HEK293T (cell line): Measurements from ENCODE around the gene CHIT1.

Experiments
- ARNT ChIP-seq: fragments of 450-650 bp; IDR thresholded peaks from 2 replicates; pipeline ENCODE4 v1.6.1; 2017; ENCODE audit warnings: mild to moderate bottlenecking
- BHLHE40 ChIP-seq: fragments of 450-650 bp; IDR thresholded peaks from 2 replicates; pipeline ENCODE4 v1.6.1; 2016; ENCODE audit warnings: mild to moderate bottlenecking, moderate library complexity, borderline replicate concordance
- ELF4 ChIP-seq: fragments of 450-650 bp; IDR thresholded peaks from 2 replicates; pipeline ENCODE4 v1.6.1; 2017; ENCODE audit warnings: antibody characterized with exemption
- FOXA1 ChIP-seq: fragments of 450-650 bp; IDR thresholded peaks from 2 replicates; pipeline ENCODE4 v1.6.1; 2016; ENCODE audit warnings: mild to moderate bottlenecking
- FOXK2 ChIP-seq: fragments of 450-650 bp; IDR thresholded peaks from 2 replicates; pipeline ENCODE4 v1.6.1; 2016; ENCODE audit warnings: mild to moderate bottlenecking
- FOXM1 ChIP-seq: fragments of 450-650 bp; IDR thresholded peaks from 2 replicates; pipeline ENCODE4 v1.6.1; 2017; ENCODE audit warnings: mild to moderate bottlenecking, borderline replicate concordance
- HDGF ChIP-seq: fragments of 450-650 bp; IDR thresholded peaks from 2 replicates; pipeline ENCODE4 v1.6.1; 2017; ENCODE audit warnings: antibody characterized with exemption, borderline replicate concordance
- L3MBTL2 ChIP-seq: fragments of 450-650 bp; conservative IDR thresholded peaks from 2 replicates; pipeline ENCODE4 v1.6.1; 2016; ENCODE audit warnings: mild to moderate bottlenecking
- NFRKB ChIP-seq: fragments of 450-650 bp; IDR thresholded peaks from 2 replicates; pipeline ENCODE4 v1.6.1; 2016; ENCODE audit warnings: mild to moderate bottlenecking, moderate library complexity
- SP1 ChIP-seq: fragments of 450-650 bp; IDR thresholded peaks from 2 replicates; pipeline ENCODE4 v1.6.1; 2017
- SUZ12 ChIP-seq: fragments of 450-650 bp; IDR thresholded peaks from 2 replicates; pipeline ENCODE4 v1.6.1; 2016; ENCODE audit warnings: mild to moderate bottlenecking
- TARDBP ChIP-seq: fragments of 450-650 bp; IDR thresholded peaks from 2 replicates; pipeline ENCODE4 v1.6.1; 2016
- TF ChIP-seq, protein P1 (sequence below): fragments of 450-650 bp; IDR thresholded peaks from 2 replicates; pipeline ENCODE4 v1.6.1; 2016

DNA sequence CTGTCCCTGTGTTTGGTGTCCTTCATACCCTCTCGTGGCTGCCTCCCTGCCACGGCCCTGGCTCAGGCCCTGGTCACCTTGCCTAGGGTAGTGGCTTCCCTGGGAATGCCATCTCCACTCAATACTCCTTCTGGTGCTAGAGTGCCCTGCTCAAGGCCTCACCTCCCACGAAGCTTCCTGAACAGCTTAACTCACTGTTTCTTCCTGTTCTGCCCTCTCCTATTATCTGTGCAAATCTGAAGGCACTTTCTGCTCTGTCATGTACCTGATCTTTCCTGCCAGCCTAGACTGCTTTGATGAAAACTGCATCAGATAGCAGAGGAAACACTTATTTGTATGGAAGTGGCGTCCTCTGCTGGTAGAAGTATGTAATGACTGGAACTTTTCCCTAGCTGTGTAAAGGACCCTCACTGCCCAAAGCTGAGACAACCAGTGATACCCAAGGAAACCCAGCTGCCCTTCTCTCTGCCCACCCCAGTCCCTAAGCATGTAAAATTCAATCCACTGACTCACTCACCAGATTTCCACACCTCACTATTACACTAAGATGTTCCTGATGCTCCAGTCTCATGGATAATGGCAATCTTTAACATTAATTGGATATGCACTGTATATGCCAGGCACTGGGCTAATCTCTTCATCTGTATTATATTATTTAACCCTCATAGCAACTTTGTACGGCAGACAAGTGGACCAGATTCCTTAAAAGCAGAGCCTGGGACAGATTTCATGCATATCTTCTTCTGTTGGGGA is 39.6 kb upstream of the CHIT1 start:
- TF ChIP-seq FOXK2 (no peak), NFRKB (no peak), FOXM1 (no peak), SUZ12 (no peak), HDGF (no peak), TARDBP (no peak), BHLHE40 (no peak), ELF4 (no peak), SP1 (no peak), FOXA1 (no peak), ARNT (no peak), L3MBTL2 (no peak)
- TF ChIP-seq, protein P1, sequence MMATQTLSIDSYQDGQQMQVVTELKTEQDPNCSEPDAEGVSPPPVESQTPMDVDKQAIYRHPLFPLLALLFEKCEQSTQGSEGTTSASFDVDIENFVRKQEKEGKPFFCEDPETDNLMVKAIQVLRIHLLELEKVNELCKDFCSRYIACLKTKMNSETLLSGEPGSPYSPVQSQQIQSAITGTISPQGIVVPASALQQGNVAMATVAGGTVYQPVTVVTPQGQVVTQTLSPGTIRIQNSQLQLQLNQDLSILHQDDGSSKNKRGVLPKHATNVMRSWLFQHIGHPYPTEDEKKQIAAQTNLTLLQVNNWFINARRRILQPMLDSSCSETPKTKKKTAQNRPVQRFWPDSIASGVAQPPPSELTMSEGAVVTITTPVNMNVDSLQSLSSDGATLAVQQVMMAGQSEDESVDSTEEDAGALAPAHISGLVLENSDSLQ, result no peak
